HG02970 (cell line): ENCODE data around the gene UNK.

Source experiments
- ATAC-seq: cut with Tn5 transposase; IDR thresholded peaks from one replicate; pipeline ENCODE4 v1.9.1; 2021; ENCODE audit warnings: mild to moderate bottlenecking, moderate library complexity, moderate number of reproducible peaks; ENCODE audit not compliant: unreplicated experiment, low FRiP score

The UNK gene

GRCh38 chr17:75784473-75785015 lies at the start of gene UNK:
Gene UNK (plus strand): TSS chr17:75784806. CDS start chr17:75784881, 75 bp downstream.
- peak; percentile 59 for ATAC-seq

- no peak for ATAC-seq
Observed at GRCh38 chr17:75736173-75736835, 48.3 kb upstream of the UNK start.

GRCh38 chr17:75737133-75737962 lies 47.3 kb upstream of the UNK start:
- ATAC-seq: no peak

GRCh38 chr17:75738218-75738802 lies 46.3 kb upstream of the UNK start:
- no peak for ATAC-seq

GRCh38 chr17:75739174-75739573 lies 45.4 kb upstream of the UNK start:
- no peak for ATAC-seq

- no peak for ATAC-seq
Observed at GRCh38 chr17:75739801-75740200, 44.8 kb upstream of the UNK start.

- no peak for ATAC-seq
Observed at GRCh38 chr17:75740215-75740614, 44.4 kb upstream of the UNK start.

GRCh38 chr17:75740631-75741077 lies 44.0 kb upstream of the UNK start:
- ATAC-seq: no peak

- no peak for ATAC-seq
Observed at GRCh38 chr17:75742337-75742736, 42.3 kb upstream of the UNK start.

GRCh38 chr17:75743625-75744206 lies 40.9 kb upstream of the UNK start:
- ATAC-seq: no peak

GRCh38 chr17:75748706-75749105 lies 35.9 kb upstream of the UNK start:
- ATAC-seq: no peak

- ATAC-seq: no peak
Observed at GRCh38 chr17:75749545-75750389, 34.8 kb upstream of the UNK start.

GRCh38 chr17:75750661-75751423 lies 33.8 kb upstream of the UNK start:
- no peak for ATAC-seq

GRCh38 chr17:75751676-75752404 lies 32.8 kb upstream of the UNK start:
- ATAC-seq: no peak

- ATAC-seq: no peak
Observed at GRCh38 chr17:75752405-75752709, 32.2 kb upstream of the UNK start.

- ATAC-seq: no peak
Observed at GRCh38 chr17:75752802-75753513, 31.6 kb upstream of the UNK start.

GRCh38 chr17:75753514-75754377 lies 30.9 kb upstream of the UNK start:
- peak; percentile 45 for ATAC-seq
